Bronchial epithelial cell (primary cell): ENCODE measurements around the gene EIF2B2. TPM values are rescaled to one million over a fixed set of nuclear protein-coding genes. Genes with fewer than 3 reads are reported as not detected.
"Not testable (repeated sequence)": the region's sequence is repeated elsewhere in the genome, so short reads cannot be mapped to it uniquely, and the experiment has no call there.

Source experiments
- DNase-seq: peaks from one replicate; pipeline ENCODE4 v3.0.0-alpha.2; 2010; ENCODE audit warnings: low read depth
- FAIRE-seq: peaks from 2 replicates; lab custom pipeline; 2011; peaks lifted over from hg19 to GRCh38; lab: Jason Lieb, UNC
- H3K27me3 ChIP-seq: 2 replicates; pipeline ENCODE4 v1.5.1; 2011; ENCODE audit warnings: low read length; ENCODE audit not compliant: control insufficient read depth, insufficient read depth
- H3K36me3 ChIP-seq: 2 replicates; pipeline ENCODE4 v1.5.1; 2011; ENCODE audit warnings: low read length; ENCODE audit not compliant: control insufficient read depth, insufficient read depth
- H3K4me3 ChIP-seq: 2 replicates; pipeline ENCODE4 v1.5.1; 2011; ENCODE audit warnings: mild to moderate bottlenecking, low read depth, low read length, control low read depth
- CTCF ChIP-seq: IDR thresholded peaks from 2 replicates; pipeline ENCODE4 v1.5.1; 2011; ENCODE audit warnings: mild to moderate bottlenecking, moderate library complexity, low read length, control low read depth, inconsistent platforms; ENCODE audit not compliant: insufficient read depth, severe bottlenecking
- total RNA-seq: library from RNA; depleted of rRNA; stranded (reverse); fragments of >200 nt; gene quantifications from 2 replicates; pipeline ENCODE4 v1.2.1, GENCODE V29; 2014

Gene EIF2B2
- total RNA-seq, 1 donor from 2014 or later = 60.6 TPM

DNA sequence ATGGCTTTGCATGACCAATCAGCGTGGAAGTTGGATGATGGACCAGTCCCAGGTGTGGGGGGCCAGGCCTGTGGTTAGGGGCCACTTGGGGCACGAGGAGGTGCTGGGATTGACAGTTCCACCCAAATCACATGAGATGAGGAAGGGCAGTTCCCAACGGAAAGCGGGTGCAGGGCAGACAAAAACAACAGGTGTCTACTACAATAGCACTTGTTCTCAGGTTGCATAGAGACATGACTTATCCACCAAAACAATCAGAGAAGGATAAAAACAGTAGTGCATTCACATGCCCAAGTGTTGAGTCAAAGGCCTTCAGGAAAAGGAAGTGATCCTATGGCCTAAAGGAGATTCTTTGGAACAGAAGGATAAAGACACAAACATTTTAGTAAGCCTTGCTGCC is 14.6 kb upstream of the EIF2B2 start:
- DNase-seq (peak; percentile 90), FAIRE-seq (peak; percentile 81)
- Histone ChIP-seq H3K4me3 (no peak overlapping the region), H3K27me3 (no peaks in the 10 kb centered on the region), H3K36me3 (no peaks in the 10 kb centered on the region)
- no peak for TF ChIP-seq CTCF

- H3K4me3 ChIP-seq = no peak overlapping the region
- no peak for FAIRE-seq
- no peaks in the 10 kb centered on the region for H3K27me3 ChIP-seq
- H3K36me3 ChIP-seq = no peaks in the 10 kb centered on the region
- TF ChIP-seq CTCF = no peak
- no peak for DNase-seq
These were observed 13.7 kb upstream of the EIF2B2 start for GRCh38 chr14:74988993-74989392.

- H3K27me3 ChIP-seq, H3K4me3 ChIP-seq, H3K36me3 ChIP-seq, DNase-seq, FAIRE-seq: not testable (repeated sequence)
These were observed 8.5 kb upstream of the EIF2B2 start for GRCh38 chr14:74994182-74994581.

DNA sequence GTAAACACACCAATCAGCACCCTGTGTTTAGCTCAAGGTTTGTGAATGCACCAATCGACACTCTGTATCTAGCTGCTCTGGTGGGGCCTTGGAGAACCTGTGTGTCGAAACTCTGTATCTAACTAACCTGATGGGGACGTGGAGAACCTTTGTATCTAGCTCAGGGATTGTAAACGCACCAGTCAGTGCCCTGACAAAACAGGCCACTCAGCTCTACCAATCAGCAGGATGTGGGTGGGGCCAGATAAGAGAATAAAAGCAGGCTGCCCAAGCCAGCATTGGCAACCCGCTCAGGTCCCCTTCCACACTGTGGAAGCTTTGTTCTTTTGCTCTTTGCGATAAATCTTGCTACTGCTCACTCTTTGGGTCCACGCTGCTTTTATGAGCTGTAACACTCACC is 6.9 kb upstream of the EIF2B2 start:
- H3K4me3 ChIP-seq, FAIRE-seq, H3K27me3 ChIP-seq, H3K36me3 ChIP-seq, DNase-seq: not testable (repeated sequence)

- Histone ChIP-seq H3K27me3 (no peaks in the 10 kb centered on the region), H3K4me3 (no peak overlapping the region), H3K36me3 (peaks cover 6% of the 10 kb centered on the region)
- no peak for TF ChIP-seq CTCF
- FAIRE-seq = no peak
- no peak for DNase-seq
These were observed 1.5 kb upstream of the EIF2B2 start for GRCh38 chr14:75001261-75001660.

DNA sequence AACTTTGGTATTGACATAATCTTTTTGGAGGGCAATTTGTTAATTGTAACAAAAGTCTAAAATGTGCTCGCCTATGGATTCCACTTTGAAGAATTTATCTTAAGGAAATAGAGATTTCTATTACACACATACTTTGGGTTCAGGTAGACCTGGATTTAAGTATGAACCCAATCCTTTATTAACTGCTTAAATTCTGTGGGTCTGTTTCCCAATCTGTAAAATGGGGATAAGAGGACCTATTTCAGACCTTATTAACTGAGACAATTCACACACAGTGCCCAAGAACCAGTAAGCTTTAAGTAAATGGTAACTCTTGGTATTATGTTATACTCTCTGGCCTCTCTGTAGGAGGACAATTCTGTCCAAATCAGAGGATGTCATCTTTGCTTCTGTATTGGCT is 822 bp upstream of the EIF2B2 start:
- DNase-seq (no peak), FAIRE-seq (no peak)
- H3K36me3 ChIP-seq = peaks cover 12% of the 10 kb centered on the region
- TF ChIP-seq CTCF = no peak
- H3K27me3 ChIP-seq = no peaks in the 10 kb centered on the region
- H3K4me3 ChIP-seq = peak overlapping the region; percentile 88

GRCh38 chr14:75003250-75004027 is 718 bp downstream of the EIF2B2 start:
- Histone ChIP-seq H3K36me3 (peaks cover 13% of the 10 kb centered on the region), H3K4me3 (peak overlapping the region; percentile 88), H3K27me3 (no peaks in the 10 kb centered on the region)
- TF ChIP-seq CTCF = no peak
- no peak for DNase-seq
- FAIRE-seq = no peak
